GM12892 (cell line): Measurements from ENCODE around the gene APOF.

ENCODE experiments used
- POLR2A ChIP-seq: IDR thresholded peaks from 2 replicates; pipeline ENCODE4 v1.6.1; 2011; ENCODE audit warnings: low read depth, low read length, control low read depth
- POLR2AphosphoS5 ChIP-seq: IDR thresholded peaks from 2 replicates; pipeline ENCODE4 v1.6.1; 2011; ENCODE audit warnings: low read depth, low read length, control low read depth

DNA sequence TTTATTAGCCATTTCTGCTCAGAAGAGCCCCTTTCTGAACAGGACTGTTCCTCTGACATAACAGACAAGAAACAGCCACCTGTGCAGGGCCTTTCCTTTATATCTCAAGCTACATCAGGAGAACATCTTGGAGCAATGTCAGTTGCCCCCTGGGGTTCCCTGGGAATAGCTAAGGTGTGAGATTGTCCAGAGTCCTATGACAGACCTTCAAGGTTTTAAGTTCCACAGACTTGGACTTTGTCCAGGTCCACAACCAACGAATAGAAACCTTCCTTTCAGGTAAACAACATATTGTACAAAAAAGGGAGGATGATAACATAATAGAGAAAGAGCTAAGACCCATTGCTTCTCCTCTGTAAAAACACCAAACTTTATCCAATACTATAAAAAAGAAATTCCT, 21.0 kb downstream of the APOF start:
- no peak for TF ChIP-seq POLR2A
- TF ChIP-seq POLR2AphosphoS5: no peak
